CD8-positive, alpha-beta memory T cell (primary cell): ENCODE results near the gene WDR18. TPM values are rescaled to one million over a fixed set of nuclear protein-coding genes. Genes with fewer than 3 reads are reported as not detected.

ENCODE experiments used
- CTCF ChIA-PET: fragments of 350-600 bp; sonication (Branson Sonifier 250); formaldehyde crosslinking; loops from one replicate; lab custom pipeline; 2021; ENCODE audit warnings: antibody characterized with exemption; lab: Charles Lee
- POLR2A ChIA-PET: fragments of 350-600 bp; sonication (Branson Sonifier 250); formaldehyde crosslinking; loops from one replicate; lab custom pipeline; 2021; ENCODE audit warnings: antibody characterized with exemption; lab: Charles Lee
- DNase-seq, 5 donors: peaks; one replicate each; pipeline versions ENCODE4 v3.0.0 to v3.0.0-alpha.2; 2020 to 2022; ENCODE audit warnings: mixed read lengths in 1 of 5
- H3K27ac ChIP-seq: one replicate; pipeline ENCODE4 v1.7.0; 2013; ENCODE audit warnings: low read depth, mild to moderate bottlenecking, low read length, moderate library complexity
- H3K27me3 ChIP-seq: 2 replicates; pipeline ENCODE4 v1.7.0; 2013; ENCODE audit warnings: low read length, mild to moderate bottlenecking; ENCODE audit not compliant: insufficient read depth, poor library complexity, severe bottlenecking
- H3K36me3 ChIP-seq: 2 replicates; pipeline ENCODE4 v1.7.0; 2013; ENCODE audit warnings: mild to moderate bottlenecking, low read length, moderate library complexity; ENCODE audit not compliant: insufficient read depth
- H3K4me1 ChIP-seq: 2 replicates; pipeline ENCODE4 v1.7.0; 2013; ENCODE audit warnings: mild to moderate bottlenecking, low read length, moderate library complexity; ENCODE audit not compliant: insufficient read depth
- H3K4me3 ChIP-seq: 2 replicates; pipeline ENCODE4 v1.7.0; 2013; ENCODE audit warnings: mild to moderate bottlenecking, low read length
- H3K9me3 ChIP-seq: 2 replicates; pipeline ENCODE4 v1.7.0; 2013; ENCODE audit warnings: mild to moderate bottlenecking, low read length
- H3K27ac Mint-ChIP-seq, 8 donors: one replicate each; pipeline ENCODE4 v1.8.0; 2020 to 2021; ENCODE audit warnings: mixed read lengths in 8 of 8, mild to moderate bottlenecking in 6 of 8, inconsistent platforms in 3 of 8, moderate library complexity in 3 of 8
- H3K27me3 Mint-ChIP-seq, 2 donors: one replicate each; pipeline ENCODE4 v1.8.0; 2020 to 2021; ENCODE audit warnings: mixed read lengths in 2 of 2, mild to moderate bottlenecking in 1 of 2, moderate library complexity in 1 of 2
- H3K36me3 Mint-ChIP-seq, 3 donors: one replicate each; pipeline ENCODE4 v1.8.0; 2020 to 2021; ENCODE audit warnings: mixed read lengths in 3 of 3, inconsistent platforms in 1 of 3, mild to moderate bottlenecking in 1 of 3
- H3K4me1 Mint-ChIP-seq, 3 donors: one replicate each; pipeline ENCODE4 v1.8.0; 2020 to 2021; ENCODE audit warnings: mixed read lengths in 3 of 3, inconsistent platforms in 1 of 3, mild to moderate bottlenecking in 1 of 3
- H3K4me3 Mint-ChIP-seq, 7 donors: one replicate each; pipeline ENCODE4 v1.8.0; 2020 to 2021; ENCODE audit warnings: mixed read lengths in 7 of 7, mild to moderate bottlenecking in 6 of 7, moderate library complexity in 4 of 7, inconsistent platforms in 2 of 7
- H3K9me3 Mint-ChIP-seq, 5 donors: one replicate each; pipeline ENCODE4 v1.8.0; 2020 to 2022; ENCODE audit warnings: mixed read lengths in 5 of 5, mild to moderate bottlenecking in 3 of 5, moderate library complexity in 2 of 5, inconsistent platforms in 1 of 5
- polyA plus RNA-seq: library from polyadenylated mRNA; unstranded; fragments of 300-500 nt; fragmentation: Illumina TruSeq; gene quantifications from one replicate; pipeline ENCODE4 v1.2.3, GENCODE V29; 2021
- total RNA-seq, 2 experiments: library from RNA; stranded (reverse); gene quantifications; one replicate each; pipeline ENCODE4 v1.2.3, GENCODE V29; 2021

Gene WDR18
- total and polyA plus RNA-seq, 3 experiments from 2014 or later, result 61.3 to 133 (median 108) TPM

DNA sequence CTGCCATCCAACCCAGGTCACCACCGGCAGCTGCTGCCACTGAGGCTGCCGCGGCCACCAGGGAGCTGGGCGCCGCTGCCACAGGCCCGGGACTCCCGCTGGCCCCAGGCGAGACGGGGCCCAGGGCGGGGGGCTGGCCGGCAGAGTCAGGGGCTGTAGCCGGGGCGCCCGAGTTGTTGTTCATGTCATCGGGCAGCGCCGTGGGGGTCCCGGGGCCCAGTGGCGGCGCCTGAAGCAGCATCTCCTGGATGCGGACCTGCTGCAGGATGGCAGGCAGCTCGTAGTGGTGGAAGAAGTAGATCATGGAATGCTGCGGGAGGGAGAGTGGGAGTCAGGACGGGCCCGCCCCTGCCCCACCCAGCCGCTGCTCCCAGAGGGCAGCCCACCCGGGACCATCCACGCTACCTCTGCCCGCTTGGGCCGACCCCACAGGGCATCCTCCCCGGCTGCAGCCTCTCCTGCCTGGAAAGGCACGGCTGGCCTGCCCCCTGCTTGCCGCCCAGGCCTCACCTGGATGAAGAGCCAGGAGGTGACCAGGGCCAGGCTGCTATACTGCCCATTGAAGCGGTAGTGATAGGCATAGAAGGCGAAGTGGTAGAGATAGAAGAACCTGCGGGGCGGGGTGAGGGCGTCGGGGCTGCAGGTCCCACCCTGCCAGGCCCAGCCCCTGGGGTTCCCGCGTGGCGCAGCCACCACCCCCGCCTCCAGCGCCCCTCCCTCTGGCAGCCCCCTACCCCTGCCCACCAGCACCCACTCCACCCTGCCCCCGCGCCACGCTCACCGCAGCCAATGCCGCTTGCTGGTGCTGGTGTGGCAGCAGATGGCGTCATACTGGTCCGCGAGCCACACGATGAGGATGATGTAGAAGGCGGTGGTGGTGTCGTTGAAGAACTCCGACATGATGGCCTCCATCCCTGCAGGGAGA is 26.7 kb downstream of the WDR18 start:
- Mint-ChIP-seq H3K4me1 (peaks cover 0 to 9% (median 3%) of the 10 kb centered on the region in 3 donors), H3K9me3 (no peaks in the 10 kb centered on the region), H3K36me3 (peaks cover 0 to 33% (median 0%) of the 10 kb centered on the region in 3 donors), H3K27ac (peak overlapping the region in 1 of 8 donors; percentile 42), H3K4me3 (no peak overlapping the region), H3K27me3 (no peaks in the 10 kb centered on the region)
- Histone ChIP-seq H3K36me3 (no peaks in the 10 kb centered on the region), H3K4me3 (no peak overlapping the region), H3K9me3 (no peaks in the 10 kb centered on the region), H3K27me3 (no peaks in the 10 kb centered on the region), H3K4me1 (peaks cover 4% of the 10 kb centered on the region), H3K27ac (no peak overlapping the region)
- ChIA-PET CTCF (interaction anchor here (0.8 kb wide), 1 partner anchor 32 kb away, joined by 3 read pairs; no protein-coding TSS in a partner anchor), POLR2A (interaction anchor here (0.5 kb wide), 2 partner anchors 49 to 92 kb away, joined by 3 read pairs; no protein-coding TSS in a partner anchor)
- no peak for DNase-seq

DNA sequence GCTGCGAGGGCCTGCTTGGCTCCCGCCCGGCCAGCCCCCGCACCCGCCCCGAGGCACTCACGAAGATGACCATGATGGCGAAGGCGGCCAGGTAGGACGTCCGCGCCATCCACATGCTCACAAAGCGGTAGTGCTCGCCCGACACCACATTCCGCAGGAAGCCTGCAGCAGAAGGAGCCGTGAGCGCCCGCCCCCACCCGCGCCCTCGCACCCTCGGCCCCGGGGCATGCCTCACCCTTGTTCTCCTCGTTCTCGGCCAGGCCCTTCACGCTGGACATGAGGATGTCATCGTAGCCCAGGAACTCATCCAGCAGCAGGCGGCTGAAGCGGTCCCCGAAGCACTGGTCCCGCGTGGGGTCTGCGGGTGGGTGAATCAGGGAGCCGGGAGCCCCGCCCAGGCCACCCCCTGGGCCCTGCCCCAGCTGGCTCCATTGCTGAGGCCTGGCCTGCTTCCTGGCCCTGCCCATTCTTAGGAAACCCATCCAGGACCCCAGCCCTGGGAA is 27.7 kb downstream of the WDR18 start:
- H3K9me3 Mint-ChIP-seq, result no peaks in the 10 kb centered on the region
- CTCF ChIA-PET, result no interaction called here

GRCh38 chr19:1012334-1012733 is 28.2 kb downstream of the WDR18 start:
- Mint-ChIP-seq H3K4me1 (peaks cover 6 to 22% (median 9%) of the 10 kb centered on the region in 3 donors), H3K27ac (no peak overlapping the region), H3K36me3 (peaks cover 0 to 37% (median 0%) of the 10 kb centered on the region in 3 donors), H3K4me3 (no peak overlapping the region), H3K9me3 (no peaks in the 10 kb centered on the region), H3K27me3 (no peaks in the 10 kb centered on the region)
- POLR2A ChIA-PET, result interaction anchor here (1.1 kb wide), 1 partner anchor 15 kb away, joined by 3 read pairs; no protein-coding TSS in a partner anchor
- no peak for DNase-seq
- Histone ChIP-seq H3K27ac (no peak overlapping the region), H3K9me3 (no peaks in the 10 kb centered on the region), H3K36me3 (no peaks in the 10 kb centered on the region), H3K4me3 (no peak overlapping the region), H3K27me3 (no peaks in the 10 kb centered on the region), H3K4me1 (peaks cover 17% of the 10 kb centered on the region)
- CTCF ChIA-PET, result no interaction called here

More for the DNA sequence above, 27.7 kb downstream of the WDR18 start:
- Histone ChIP-seq H3K27me3 (no peaks in the 10 kb centered on the region), H3K27ac (no peak overlapping the region), H3K9me3 (no peaks in the 10 kb centered on the region), H3K4me1 (peaks cover 13% of the 10 kb centered on the region), H3K36me3 (no peaks in the 10 kb centered on the region), H3K4me3 (no peak overlapping the region)
- Mint-ChIP-seq H3K27ac (no peak overlapping the region), H3K36me3 (peaks cover 0 to 36% (median 0%) of the 10 kb centered on the region in 3 donors), H3K27me3 (no peaks in the 10 kb centered on the region), H3K4me1 (peaks cover 2 to 18% (median 5%) of the 10 kb centered on the region in 3 donors), H3K4me3 (no peak overlapping the region)
- DNase-seq, result no peak
- POLR2A ChIA-PET, result no interaction called here

GRCh38 chr19:1013218-1013617 is 29.1 kb downstream of the WDR18 start:
- no peak for DNase-seq
- no peaks in the 10 kb centered on the region for H3K9me3 Mint-ChIP-seq
- POLR2A ChIA-PET, result interaction anchor here (1.0 to 1.1 kb wide), 2 partner anchors 8 to 14 kb away, joined by 3 read pairs; partner anchors contain the start of gene RNU6-2

DNA sequence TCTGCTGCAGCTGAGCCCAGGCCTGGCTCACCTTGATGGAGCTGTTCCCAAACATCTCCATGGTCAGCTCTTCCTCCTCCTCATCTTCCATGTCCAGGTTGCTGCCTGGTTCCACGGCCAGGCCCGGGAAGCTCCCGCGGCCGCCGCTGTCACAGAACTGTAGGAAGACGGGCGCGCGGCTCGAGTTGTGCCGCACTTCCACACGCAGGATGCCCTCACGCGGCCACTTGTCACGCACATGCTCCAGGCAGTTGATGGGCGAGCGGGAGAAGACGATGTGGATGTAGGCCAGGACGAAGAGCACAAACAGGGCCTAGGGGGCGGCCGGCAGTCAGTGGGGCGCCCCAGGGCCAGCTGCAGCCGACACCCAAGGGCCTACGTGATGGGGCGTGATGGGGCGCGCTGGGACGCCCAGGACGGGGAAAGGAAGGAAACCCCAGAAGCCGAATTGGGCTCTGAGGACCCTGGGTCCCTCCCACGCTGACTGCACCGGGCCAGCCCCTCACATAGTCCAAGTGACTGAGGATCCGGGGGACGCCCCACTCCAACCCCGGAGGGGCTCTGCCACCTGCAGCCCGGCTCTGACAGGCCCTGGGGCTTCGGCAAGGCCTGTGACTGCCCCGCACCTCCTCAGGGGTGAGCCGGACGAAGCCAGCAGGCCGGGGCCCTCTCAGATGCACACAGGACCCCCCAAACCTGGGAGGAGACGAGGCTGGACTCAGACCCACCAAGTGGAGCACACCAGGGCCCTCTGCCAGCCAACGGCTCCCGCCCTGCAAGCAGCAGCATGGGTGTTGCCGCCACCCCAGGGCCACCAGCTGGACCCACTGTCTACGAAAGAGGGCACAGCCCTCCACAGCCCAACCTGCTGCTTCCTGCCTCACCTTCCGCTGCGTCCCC is 30.3 kb downstream of the WDR18 start:
- Histone ChIP-seq H3K4me3 (no peak overlapping the region), H3K36me3 (peaks cover 5% of the 10 kb centered on the region), H3K27me3 (no peaks in the 10 kb centered on the region), H3K27ac (no peak overlapping the region), H3K4me1 (peaks cover 38% of the 10 kb centered on the region), H3K9me3 (no peaks in the 10 kb centered on the region)
- peaks cover 0 to 39% (median 0%) of the 10 kb centered on the region in 3 donors for H3K36me3 Mint-ChIP-seq
- peak overlapping the region in 1 of 8 donors; percentile 71 for H3K27ac Mint-ChIP-seq
- DNase-seq, result no peak
- POLR2A ChIA-PET, result interaction anchor here (0.6 to 1.2 kb wide), 3 partner anchors 18 to 42 kb away, joined by 3 to 5 read pairs (median 3); partner anchors contain the start of gene WDR18
- H3K27me3 Mint-ChIP-seq, result no peaks in the 10 kb centered on the region
- H3K9me3 Mint-ChIP-seq, result no peaks in the 10 kb centered on the region
- CTCF ChIA-PET, result no interaction called here
- H3K4me1 Mint-ChIP-seq, result peaks cover 16 to 43% (median 24%) of the 10 kb centered on the region in 3 donors
- no peak overlapping the region for H3K4me3 Mint-ChIP-seq

More at GRCh38 chr19:1013218-1013617, 29.1 kb downstream of the WDR18 start:
- H3K27me3 Mint-ChIP-seq, result no peaks in the 10 kb centered on the region
- H3K4me3 ChIP-seq, result no peak overlapping the region
- no peak overlapping the region for H3K4me3 Mint-ChIP-seq
- peaks cover 5% of the 10 kb centered on the region for H3K36me3 ChIP-seq
- H3K27ac Mint-ChIP-seq, result peak overlapping the region in 1 of 8 donors; percentile 39
- peaks cover 0 to 38% (median 0%) of the 10 kb centered on the region in 3 donors for H3K36me3 Mint-ChIP-seq
- H3K4me1 ChIP-seq, result peaks cover 26% of the 10 kb centered on the region
- H3K9me3 ChIP-seq, result no peaks in the 10 kb centered on the region
- peaks cover 14 to 31% (median 15%) of the 10 kb centered on the region in 3 donors for H3K4me1 Mint-ChIP-seq
- no peaks in the 10 kb centered on the region for H3K27me3 ChIP-seq
- CTCF ChIA-PET, result no interaction called here
- H3K27ac ChIP-seq, result no peak overlapping the region

- peaks cover 46% of the 10 kb centered on the region for H3K4me1 ChIP-seq
- H3K27ac Mint-ChIP-seq, result peak overlapping the region in 4 of 8 donors; percentile 17 to 54 (median 42)
Observed at GRCh38 chr19:1015061-1015781, 31.1 kb downstream of the WDR18 start.

More at GRCh38 chr19:1015061-1015781, 31.1 kb downstream of the WDR18 start:
- H3K9me3 Mint-ChIP-seq, result no peaks in the 10 kb centered on the region
- Histone ChIP-seq H3K27me3 (no peaks in the 10 kb centered on the region), H3K27ac (no peak overlapping the region), H3K9me3 (no peaks in the 10 kb centered on the region), H3K36me3 (peaks cover 5% of the 10 kb centered on the region), H3K4me3 (no peak overlapping the region)
- peaks cover 18 to 51% (median 30%) of the 10 kb centered on the region in 3 donors for H3K4me1 Mint-ChIP-seq
- H3K4me3 Mint-ChIP-seq, result no peak overlapping the region
- no peak for DNase-seq
- ChIA-PET CTCF (interaction anchor here (0.7 to 1.4 kb wide), 2 partner anchors 8 to 14 kb away, joined by 3 read pairs; no protein-coding TSS in a partner anchor), POLR2A (interaction anchor here (1.0 to 1.2 kb wide), 2 partner anchors 19 to 31 kb away, joined by 3 read pairs; partner anchors contain the start of gene WDR18)
- peaks cover 0 to 39% (median 0%) of the 10 kb centered on the region in 3 donors for H3K36me3 Mint-ChIP-seq
- H3K27me3 Mint-ChIP-seq, result no peaks in the 10 kb centered on the region
